IMR-90 (cell line): ENCODE results near the gene CTCFL. TPM values are rescaled to one million over a fixed set of nuclear protein-coding genes. Genes with fewer than 3 reads are reported as not detected.

Experiments used
- ATAC-seq: fragments of 200-7000 bp; cut with Tn5 transposase; 2 replicates; pipeline ENCODE4 v1.9.1; 2020; ENCODE audit warnings: low read depth, mild to moderate bottlenecking, moderate library complexity
- BruUV-seq: library from RNA; stranded (reverse); fragments of 400-500 nt; replicated peaks from 2 replicates; lab custom pipeline; 2021; lab: Mats Ljungman, UMichigan
- CTCF ChIA-PET: fragments of 300-600 bp; formaldehyde crosslinking; extraction: SDS; loops from one replicate; lab custom pipeline; 2021; ENCODE audit warnings: antibody characterized with exemption; lab: Yijun Ruan, JAX
- POLR2A ChIA-PET: fragments of 300-600 bp; sonication (Branson Sonifier 250); formaldehyde crosslinking; loops from one replicate; lab custom pipeline; 2022; ENCODE audit warnings: antibody characterized with exemption; ENCODE audit not compliant: unreplicated experiment; lab: Charles Lee
- DNase-seq: peaks from one replicate; pipeline ENCODE4 v3.0.0; 2013
- H2AFZ ChIP-seq: replicated peaks from 2 replicates; pipeline ENCODE3; 2013; ENCODE audit warnings: low read length, mild to moderate bottlenecking; ENCODE audit not compliant: poor library complexity
- H2AK5ac ChIP-seq: 2 replicates; pipeline ENCODE4 v1.6.1; 2013; ENCODE audit warnings: low read depth, low read length, inconsistent platforms
- H2AK9ac ChIP-seq: replicated peaks from 2 replicates; pipeline ENCODE3; 2013; ENCODE audit warnings: mild to moderate bottlenecking, low read depth, low read length, moderate library complexity; ENCODE audit not compliant: poor library complexity
- H2BK120ac ChIP-seq: 2 replicates; pipeline ENCODE4 v1.6.1; 2013; ENCODE audit warnings: low read depth, low read length, inconsistent platforms
- H2BK15ac ChIP-seq: 3 replicates; pipeline ENCODE4 v1.6.1; 2013; ENCODE audit warnings: low read depth, low read length, inconsistent platforms
- H2BK20ac ChIP-seq: 2 replicates; pipeline ENCODE4 v1.6.1; 2013; ENCODE audit warnings: low read depth, mild to moderate bottlenecking, inconsistent platforms, low read length, moderate library complexity
- H2BK5ac ChIP-seq: 2 replicates; pipeline ENCODE4 v1.6.1; 2013; ENCODE audit warnings: mild to moderate bottlenecking, low read depth, low read length, inconsistent platforms; ENCODE audit not compliant: poor library complexity, severe bottlenecking
- H3K14ac ChIP-seq: replicated peaks from 2 replicates; pipeline ENCODE4 v1.6.1; 2013; ENCODE audit warnings: low read depth, low read length, inconsistent platforms
- H3K18ac ChIP-seq: 2 replicates; pipeline ENCODE4 v1.6.1; 2013; ENCODE audit warnings: low read depth, low read length, control low read depth
- H3K23ac ChIP-seq: 2 replicates; pipeline ENCODE4 v1.6.1; 2013; ENCODE audit warnings: low read depth, low read length, inconsistent platforms
- H3K27ac ChIP-seq: 2 replicates; pipeline ENCODE4 v1.5.1; 2013; ENCODE audit warnings: mild to moderate bottlenecking, control low read depth, low read length; ENCODE audit not compliant: insufficient read depth
- H3K27me3 ChIP-seq: 2 replicates; pipeline ENCODE4 v1.6.1; 2013; ENCODE audit warnings: low read length; ENCODE audit not compliant: control insufficient read depth, insufficient read depth
- H3K36me3 ChIP-seq: 2 replicates; pipeline ENCODE4 v1.6.1; 2013; ENCODE audit warnings: low read length, mixed read lengths; ENCODE audit not compliant: control insufficient read depth, insufficient read depth
- H3K4ac ChIP-seq: 2 replicates; pipeline ENCODE4 v1.6.1; 2013; ENCODE audit warnings: low read depth, low read length, inconsistent platforms
- H3K4me1 ChIP-seq: 2 replicates; pipeline ENCODE4 v1.6.1; 2013; ENCODE audit warnings: low read length, mixed read lengths; ENCODE audit not compliant: control insufficient read depth, insufficient read depth
- H3K4me2 ChIP-seq: 2 replicates; pipeline ENCODE4 v1.6.1; 2013; ENCODE audit warnings: low read depth, mild to moderate bottlenecking, control low read depth, low read length, moderate library complexity
- H3K4me3 ChIP-seq: 2 replicates; pipeline ENCODE4 v1.5.1; 2013; ENCODE audit warnings: low read depth, mild to moderate bottlenecking, control low read depth, low read length, moderate library complexity; ENCODE audit not compliant: insufficient read depth
- H3K56ac ChIP-seq: 2 replicates; pipeline ENCODE4 v1.6.1; 2013; ENCODE audit warnings: low read length, inconsistent platforms; ENCODE audit not compliant: insufficient read depth; ENCODE audit errors: extremely low read depth
- H3K79me1 ChIP-seq, 2 experiments: 2 replicates each; pipeline ENCODE4 v1.6.1; 2013; ENCODE audit warnings: low read length in 2 of 2, inconsistent platforms in 1 of 2, low read depth in 1 of 2
- H3K9ac ChIP-seq: 2 replicates; pipeline ENCODE4 v1.6.1; 2013; ENCODE audit warnings: low read depth, low read length, control low read depth
- H3K9me1 ChIP-seq: 2 replicates; pipeline ENCODE4 v1.6.1; 2013; ENCODE audit warnings: low read length, inconsistent platforms; ENCODE audit not compliant: insufficient read depth
- H3K9me3 ChIP-seq: 2 replicates; pipeline ENCODE4 v1.6.1; 2013; ENCODE audit warnings: low read length; ENCODE audit not compliant: control insufficient read depth, insufficient read depth
- H4K20me1 ChIP-seq: 2 replicates; pipeline ENCODE4 v1.6.1; 2013; ENCODE audit warnings: low read length, inconsistent platforms; ENCODE audit not compliant: insufficient read depth
- H4K5ac ChIP-seq: 2 replicates; pipeline ENCODE4 v1.6.1; 2013; ENCODE audit warnings: mild to moderate bottlenecking, low read depth, low read length, control low read depth
- H4K8ac ChIP-seq, 2 experiments: 2 replicates each; pipeline ENCODE4 v1.6.1; 2013; ENCODE audit warnings: low read depth in 2 of 2, low read length in 2 of 2, control low read depth in 1 of 2, inconsistent platforms in 1 of 2
- H4K91ac ChIP-seq: 2 replicates; pipeline ENCODE4 v1.6.1; 2013; ENCODE audit warnings: low read depth, low read length, inconsistent platforms; ENCODE audit not compliant: insufficient read depth
- BHLHE40 ChIP-seq: fragments of 150-350 bp; IDR thresholded peaks from 2 replicates; pipeline ENCODE4 v1.6.1; 2016; ENCODE audit warnings: mild to moderate bottlenecking, low read depth, low read length
- CEBPB ChIP-seq: IDR thresholded peaks from 2 replicates; pipeline ENCODE4 v1.6.1; 2012; ENCODE audit warnings: low read depth, low read length, improper control_type of control experiment
- CHD1 ChIP-seq: IDR thresholded peaks from 2 replicates; pipeline ENCODE4 v1.6.1; 2012; ENCODE audit warnings: low read depth, low read length, improper control_type of control experiment
- ELK1 ChIP-seq: fragments of 150-350 bp; IDR thresholded peaks from 2 replicates; pipeline ENCODE4 v1.6.1; 2016; ENCODE audit warnings: low read depth, mild to moderate bottlenecking, low read length, moderate library complexity, borderline replicate concordance
- FOS ChIP-seq: fragments of 150-350 bp; IDR thresholded peaks from 2 replicates; pipeline ENCODE4 v1.6.1; 2016; ENCODE audit warnings: low read depth, low read length
- MAFK ChIP-seq: IDR thresholded peaks from 2 replicates; pipeline ENCODE4 v1.6.1; 2012; ENCODE audit warnings: low read depth, low read length, improper control_type of control experiment
- MAZ ChIP-seq: IDR thresholded peaks from 2 replicates; pipeline ENCODE4 v1.6.1; 2012; ENCODE audit warnings: low read depth, mild to moderate bottlenecking, low read length, improper control_type of control experiment, moderate library complexity, borderline replicate concordance
- MXI1 ChIP-seq: IDR thresholded peaks from 2 replicates; pipeline ENCODE4 v1.6.1; 2012; ENCODE audit warnings: low read depth, mild to moderate bottlenecking, low read length, moderate library complexity, borderline replicate concordance
- NFE2L2 ChIP-seq: fragments of 150-350 bp; IDR thresholded peaks from 2 replicates; pipeline ENCODE4 v1.6.1; 2016; ENCODE audit warnings: low read depth, mild to moderate bottlenecking, low read length
- POLR2A ChIP-seq: IDR thresholded peaks from 2 replicates; pipeline ENCODE4 v1.6.1; 2012; ENCODE audit warnings: mild to moderate bottlenecking, low read depth, low read length
- RAD21 ChIP-seq: IDR thresholded peaks from 2 replicates; pipeline ENCODE4 v1.6.1; 2012; ENCODE audit warnings: low read length, improper control_type of control experiment
- RCOR1 ChIP-seq: IDR thresholded peaks from 2 replicates; pipeline ENCODE4 v1.6.1; 2012; ENCODE audit warnings: mild to moderate bottlenecking, low read length, improper control_type of control experiment; ENCODE audit not compliant: insufficient replicate concordance
- RFX5 ChIP-seq: IDR thresholded peaks from 2 replicates; pipeline ENCODE4 v1.8.0; 2012; ENCODE audit warnings: low read depth, mild to moderate bottlenecking, low read length, moderate library complexity
- SMC3 ChIP-seq: fragments of 150-350 bp; IDR thresholded peaks from 2 replicates; pipeline ENCODE4 v1.6.1; 2016; ENCODE audit warnings: low read depth, mild to moderate bottlenecking, antibody characterized with exemption, low read length, moderate library complexity
- USF2 ChIP-seq: fragments of 150-350 bp; IDR thresholded peaks from 2 replicates; pipeline ENCODE4 v1.6.1; 2017; ENCODE audit warnings: mild to moderate bottlenecking, antibody characterized with exemption, low read length, low read depth
- WGBS, 2 experiments: methylation state at CpG; one replicate each; pipeline versions ENCODE4 v1.1.5 to v1.1.7; 2013; ENCODE audit warnings: missing lambda C conversion rate in 2 of 2; ENCODE audit not compliant: insufficient read length in 1 of 2; ENCODE audit errors: extremely low coverage in 2 of 2; 5-methylcytosine and 5-hydroxymethylcytosine counted together
- dilution Hi-C: fragments of 300-500 bp; cut with HindIII; formaldehyde crosslinking; loops from one replicate; pipeline ENCODE4 v1.14.3; 2018; ENCODE audit warnings: low sequenced_read_pairs; ENCODE audit not compliant: unreplicated experiment
- in situ Hi-C: fragments of 300-500 bp; cut with MboI; formaldehyde crosslinking; loops from 3 replicates; pipeline ENCODE4 v1.14.3; 2019; ENCODE audit warnings: low sequenced_read_pairs, inconsistent platforms, mixed read lengths
- intact Hi-C: fragments of 100-400 bp; cut with micrococcal nuclease; formaldehyde crosslinking; loops from 2 replicates; pipeline ENCODE4 v1.10.0; 2022
- polyA plus RNA-seq, 3 experiments: library from polyadenylated mRNA; depleted of rRNA; stranded (reverse); fragments of >200 nt; gene quantifications; 2 replicates each; pipeline ENCODE4 v1.2.3, GENCODE V29; 2012; ENCODE audit warnings: low replicate concordance in 1 of 3
- total RNA-seq: library from RNA; depleted of rRNA; stranded (reverse); fragments of >200 nt; gene quantifications from 2 replicates; pipeline ENCODE4 v1.2.3, GENCODE V29; 2012
- TF ChIP-seq, protein P1 (sequence below): conservative IDR thresholded peaks from 2 replicates; pipeline ENCODE4 v1.5.1; 2012; ENCODE audit warnings: mild to moderate bottlenecking, low read depth, low read length, improper control_type of control experiment

The CTCFL gene
- total and polyA plus RNA-seq, 2 of the 4 experiments (the other 2 are of a cell fraction): not detected

GRCh38 chr20:57517904-57518303 is 7.0 kb downstream of the CTCFL start:
- H4K8ac ChIP-seq: no peak overlapping the region
- no peak overlapping the region for H3K4me3 ChIP-seq
- H4K5ac ChIP-seq: no peak overlapping the region
- no TSS peak for BruUV-seq
- H3K27me3 ChIP-seq: peaks cover 19% of the 10 kb centered on the region
- no peak overlapping the region for H2BK5ac ChIP-seq
- no peak overlapping the region for H2AK5ac ChIP-seq
- no peak overlapping the region for H2BK20ac ChIP-seq
- no peak overlapping the region for H3K4ac ChIP-seq
- POLR2A ChIA-PET: no interaction called here
- in situ Hi-C loops: no loop called here
- no peak overlapping the region for H2BK15ac ChIP-seq
- dilution Hi-C loops: no loop called here
- no peak overlapping the region for H2AFZ ChIP-seq
- TF ChIP-seq ELK1: no peak
- TF ChIP-seq RFX5: no peak
- no peak for TF ChIP-seq MAFK
- no peak for TF ChIP-seq RAD21
- TF ChIP-seq MXI1: no peak
- TF ChIP-seq, protein P1, sequence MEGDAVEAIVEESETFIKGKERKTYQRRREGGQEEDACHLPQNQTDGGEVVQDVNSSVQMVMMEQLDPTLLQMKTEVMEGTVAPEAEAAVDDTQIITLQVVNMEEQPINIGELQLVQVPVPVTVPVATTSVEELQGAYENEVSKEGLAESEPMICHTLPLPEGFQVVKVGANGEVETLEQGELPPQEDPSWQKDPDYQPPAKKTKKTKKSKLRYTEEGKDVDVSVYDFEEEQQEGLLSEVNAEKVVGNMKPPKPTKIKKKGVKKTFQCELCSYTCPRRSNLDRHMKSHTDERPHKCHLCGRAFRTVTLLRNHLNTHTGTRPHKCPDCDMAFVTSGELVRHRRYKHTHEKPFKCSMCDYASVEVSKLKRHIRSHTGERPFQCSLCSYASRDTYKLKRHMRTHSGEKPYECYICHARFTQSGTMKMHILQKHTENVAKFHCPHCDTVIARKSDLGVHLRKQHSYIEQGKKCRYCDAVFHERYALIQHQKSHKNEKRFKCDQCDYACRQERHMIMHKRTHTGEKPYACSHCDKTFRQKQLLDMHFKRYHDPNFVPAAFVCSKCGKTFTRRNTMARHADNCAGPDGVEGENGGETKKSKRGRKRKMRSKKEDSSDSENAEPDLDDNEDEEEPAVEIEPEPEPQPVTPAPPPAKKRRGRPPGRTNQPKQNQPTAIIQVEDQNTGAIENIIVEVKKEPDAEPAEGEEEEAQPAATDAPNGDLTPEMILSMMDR: no peak
- no peak for TF ChIP-seq CHD1
- no peak for TF ChIP-seq SMC3
- TF ChIP-seq NFE2L2: no peak
- TF ChIP-seq FOS: no peak
- no peak for TF ChIP-seq POLR2A
- TF ChIP-seq BHLHE40: no peak
- no peak for TF ChIP-seq MAZ
- TF ChIP-seq USF2: no peak
- no peak for TF ChIP-seq CEBPB
- TF ChIP-seq RCOR1: no peak
- H3K9me1 ChIP-seq: no peaks in the 10 kb centered on the region
- no peak overlapping the region for H2BK120ac ChIP-seq
- no peak overlapping the region for H2AK9ac ChIP-seq
- no peak overlapping the region for H3K14ac ChIP-seq
- no CpG with 5 or more reads among the region's 5 CpGs for WGBS, 2 experiments
- no peak overlapping the region for H4K91ac ChIP-seq
- no peaks in the 10 kb centered on the region for H3K9me3 ChIP-seq
- no peak overlapping the region for H3K27ac ChIP-seq
- no peak overlapping the region for H3K9ac ChIP-seq
- no peak overlapping the region for H3K56ac ChIP-seq
- no peaks in the 10 kb centered on the region for H3K36me3 ChIP-seq
- no peaks in the 10 kb centered on the region for H4K20me1 ChIP-seq
- no peak overlapping the region for H3K23ac ChIP-seq
- no peak overlapping the region for H3K18ac ChIP-seq
- CTCF ChIA-PET: interaction anchor here (1.5 kb wide), 1 partner anchor 14 kb away, joined by 4 read pairs; no protein-coding TSS in a partner anchor
- DNase-seq (no peak), ATAC-seq (no peak)
- H3K79me1 ChIP-seq: no peaks in the 10 kb centered on the region
- intact Hi-C loops: no loop called here
- H3K4me1 ChIP-seq: no peaks in the 10 kb centered on the region
- H3K4me2 ChIP-seq: no peak overlapping the region
